Skin of body (tissue), 2 donors: Measurements from ENCODE around the gene NR3C1. TPM values are rescaled to one million over a fixed set of nuclear protein-coding genes. Genes with fewer than 3 reads are reported as not detected.

ENCODE experiments used
- DNase-seq: peaks from one replicate; lab custom pipeline; 2025; lab: John Stamatoyannopoulos, UW
- total RNA-seq: library from RNA; depleted of rRNA; stranded (reverse); fragments of >200 nt; gene quantifications from one replicate; pipeline ENCODE4 v1.2.3, GENCODE V29; 2014

Gene NR3C1
- total RNA-seq, 1 donor from 2014 or later = 85.2 TPM

- DNase-seq = no peak
These were observed 89.4 kb downstream of the NR3C1 start for GRCh38 chr5:143314099-143314498.

- no peak for DNase-seq
These were observed 90.1 kb downstream of the NR3C1 start for GRCh38 chr5:143313298-143313852.

DNA sequence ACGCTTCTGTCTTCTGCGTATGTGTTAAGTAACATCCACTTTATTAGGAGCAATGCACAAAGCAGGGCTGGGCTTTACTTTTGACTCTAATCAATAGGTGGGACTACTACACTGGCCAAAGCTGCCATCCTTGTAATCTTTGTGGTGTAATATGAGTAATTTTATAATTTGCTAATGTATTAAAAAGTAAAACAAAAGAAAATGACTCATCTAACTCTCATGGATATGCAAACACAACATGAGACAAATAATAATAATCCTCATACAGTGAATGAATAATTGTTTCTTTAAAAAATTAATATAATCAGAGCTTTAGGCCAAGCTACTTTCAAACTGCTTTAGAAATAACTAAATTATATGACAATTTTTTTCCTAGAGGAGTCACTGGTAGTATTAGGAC, 90.7 kb downstream of the NR3C1 start:
- DNase-seq = no peak

DNA sequence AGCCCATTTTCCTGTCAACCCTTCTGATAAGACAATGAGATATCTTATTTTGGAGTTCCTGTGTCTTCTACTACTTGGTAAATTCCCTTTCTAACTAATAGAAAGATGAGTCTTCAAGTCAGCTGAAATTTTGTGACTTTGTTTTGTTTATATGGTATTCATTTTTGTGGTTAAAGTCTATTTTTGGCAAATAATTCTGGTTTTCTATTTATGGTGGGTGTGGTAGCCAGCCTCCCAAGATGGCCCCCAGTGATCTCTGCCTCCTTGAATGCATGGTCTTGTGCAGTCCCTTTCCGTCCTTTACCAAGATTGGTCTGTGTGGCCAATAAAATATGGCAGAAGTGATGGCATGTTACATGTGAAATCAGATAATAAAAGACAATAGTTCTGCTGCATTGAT, 91.5 kb downstream of the NR3C1 start:
- DNase-seq = no peak

GRCh38 chr5:143311428-143311827, 92.1 kb downstream of the NR3C1 start:
- DNase-seq = no peak

GRCh38 chr5:143309661-143310431, 93.6 kb downstream of the NR3C1 start:
- no peak for DNase-seq

- no peak for DNase-seq
These were observed 94.8 kb downstream of the NR3C1 start for GRCh38 chr5:143308731-143309130.

- DNase-seq = no peak
These were observed 97.4 kb downstream of the NR3C1 start for GRCh38 chr5:143306040-143306439.

GRCh38 chr5:143304836-143305475, 98.5 kb downstream of the NR3C1 start:
- DNase-seq = no peak

DNA sequence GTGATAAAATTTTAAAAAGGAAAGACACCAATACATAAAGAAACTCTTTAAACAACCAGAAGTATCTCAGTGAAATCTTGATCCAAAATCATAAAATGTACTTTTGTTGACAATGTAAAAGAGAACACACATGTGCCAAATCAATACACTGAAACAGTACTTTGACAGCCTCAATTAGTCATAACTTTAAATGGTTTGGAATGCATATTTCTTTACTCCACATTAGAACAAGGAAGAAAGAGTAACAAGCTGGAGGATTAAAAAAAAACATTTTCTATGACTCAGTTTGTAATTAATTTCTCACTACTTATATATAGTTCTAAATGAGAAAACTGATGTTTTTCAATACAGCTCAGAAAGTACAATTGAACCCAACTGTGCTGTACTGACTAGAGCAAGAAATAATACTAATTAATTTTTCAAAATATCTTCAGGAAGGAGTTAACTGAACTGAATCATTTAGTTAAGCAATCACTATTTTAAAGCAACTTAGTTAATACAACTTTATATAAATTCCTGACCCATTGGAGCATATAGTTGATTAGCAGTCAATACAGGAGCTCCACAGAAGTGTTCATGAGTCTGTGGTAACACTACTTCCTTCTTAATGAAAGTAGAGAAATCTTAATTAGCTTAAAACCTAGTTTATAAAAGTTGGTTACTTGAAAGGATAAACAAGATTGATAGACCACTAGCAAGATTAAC, 101.0 kb downstream of the NR3C1 start:
- no peak for DNase-seq

- no peak for DNase-seq
These were observed 105.7 kb downstream of the NR3C1 start for GRCh38 chr5:143297756-143298155.

DNA sequence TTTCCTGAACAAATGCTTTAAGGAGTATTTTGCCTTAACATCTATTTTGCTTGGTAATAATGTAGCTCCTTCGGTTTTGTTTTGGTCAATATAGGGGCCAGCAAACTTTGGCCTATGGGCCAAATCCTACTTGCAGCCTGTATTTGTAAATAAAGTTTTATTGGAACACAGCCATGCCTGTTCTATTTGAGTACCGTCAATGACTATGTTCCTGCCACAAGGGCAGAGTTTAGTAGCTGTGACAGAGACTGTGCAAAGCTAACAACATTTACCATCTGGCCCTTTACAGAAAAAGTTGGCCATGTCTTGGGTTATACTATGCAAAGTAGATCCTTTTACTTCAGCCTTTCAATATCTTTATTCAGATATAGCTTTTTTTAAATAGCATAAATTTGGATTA, 113.4 kb downstream of the NR3C1 start:
- no peak for DNase-seq

GRCh38 chr5:143284521-143284920, 119.0 kb downstream of the NR3C1 start:
- no peak for DNase-seq

DNA sequence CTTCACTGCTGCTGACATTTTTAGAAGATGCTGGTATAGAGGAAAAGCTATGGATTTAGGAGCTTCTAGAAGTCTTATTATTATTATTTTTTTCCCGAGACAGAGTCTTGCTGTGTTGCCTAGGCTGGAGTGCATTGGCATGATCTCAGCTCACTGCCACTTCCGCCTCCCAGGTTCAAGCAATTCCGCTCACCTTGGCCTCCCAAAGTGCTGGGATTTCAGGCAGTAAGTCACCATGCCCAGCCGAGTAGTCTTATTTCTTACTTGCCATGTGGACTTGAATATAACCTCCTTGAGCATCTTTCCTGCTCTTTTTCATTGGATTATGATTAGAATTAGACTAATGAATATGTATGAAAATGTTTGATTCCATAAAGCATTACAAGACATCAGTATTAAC, 119.5 kb downstream of the NR3C1 start:
- no peak for DNase-seq

DNA sequence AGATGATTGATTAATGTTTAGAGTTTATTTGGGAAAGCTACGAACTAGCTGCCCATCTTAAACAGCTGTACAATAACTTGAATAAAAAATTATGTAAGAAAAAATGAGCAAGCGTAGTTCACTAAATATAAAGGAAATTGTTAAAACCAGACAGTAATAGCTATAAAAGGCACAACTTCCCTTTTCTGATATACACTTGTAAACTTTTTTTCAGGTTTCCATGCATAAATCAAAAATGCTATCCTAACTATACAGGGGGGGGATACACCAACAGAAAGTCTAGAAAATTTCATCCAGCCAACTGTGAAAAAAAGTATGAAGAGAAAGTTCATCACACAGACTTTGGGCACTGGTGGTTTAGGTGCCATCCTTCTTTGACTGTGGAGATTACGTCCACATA, 122.3 kb downstream of the NR3C1 start:
- DNase-seq = no peak

GRCh38 chr5:143279698-143280097, 123.8 kb downstream of the NR3C1 start:
- no peak for DNase-seq

DNA sequence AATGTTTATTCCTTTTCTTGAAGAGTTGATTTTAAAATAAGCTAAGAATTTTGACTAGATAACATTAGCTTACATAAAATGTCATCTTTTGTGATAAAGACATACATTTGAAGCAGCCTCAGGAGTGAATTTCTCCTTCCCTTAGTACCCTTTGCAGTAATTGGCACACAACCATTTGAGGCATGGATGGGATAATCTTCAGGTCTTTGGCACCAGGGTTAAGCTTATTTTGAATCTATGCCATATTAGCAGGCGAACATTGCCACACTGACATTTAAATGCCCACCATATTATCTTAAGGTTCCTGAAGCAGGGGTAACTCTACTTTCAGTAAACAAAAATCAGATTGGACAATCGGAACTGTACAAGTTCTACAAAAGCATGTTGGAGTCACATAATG, 126.0 kb downstream of the NR3C1 start:
- no peak for DNase-seq

GRCh38 chr5:143275512-143276363, 127.7 kb downstream of the NR3C1 start:
- no peak for DNase-seq

DNA sequence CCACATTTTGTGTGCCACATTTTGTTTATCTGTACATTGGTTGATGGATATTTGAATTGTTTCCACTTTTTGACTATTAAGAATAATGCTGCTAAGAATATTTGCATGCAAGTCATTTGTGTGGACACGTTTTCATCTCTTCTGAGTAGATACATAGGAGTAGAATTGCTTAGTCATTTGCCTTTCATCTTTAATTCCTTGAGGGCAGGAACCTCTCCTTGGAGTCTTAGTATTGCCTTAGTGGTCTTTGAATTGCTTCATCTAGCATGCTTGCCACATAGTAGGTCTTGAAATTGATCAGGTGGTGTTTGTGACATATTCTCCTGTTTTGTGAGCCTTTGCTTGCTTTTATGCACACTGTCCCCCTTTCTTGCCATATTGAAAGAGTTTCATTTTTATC, 128.5 kb downstream of the NR3C1 start:
- no peak for DNase-seq

- no peak for DNase-seq
These were observed 132.1 kb downstream of the NR3C1 start for GRCh38 chr5:143271431-143271830.

DNA sequence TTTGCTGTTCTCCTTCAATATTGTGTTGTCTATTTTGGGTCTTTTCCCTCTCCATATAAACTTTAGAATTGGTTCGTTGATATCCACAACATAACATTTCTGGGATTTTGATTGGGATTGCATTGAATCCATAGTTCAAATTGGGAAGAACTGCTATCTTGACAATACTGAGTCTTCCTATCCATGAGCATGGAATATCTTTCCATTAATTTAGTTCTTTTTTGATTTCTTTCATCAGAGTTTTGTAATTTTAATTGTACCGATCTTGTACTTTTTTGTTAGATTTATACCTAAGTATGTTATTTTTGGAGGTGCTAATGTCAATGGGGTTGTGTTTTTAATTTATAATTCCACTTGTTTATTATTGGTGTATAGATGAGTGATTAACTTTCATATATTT, 135.1 kb downstream of the NR3C1 start:
- DNase-seq = no peak
